Measurements from ENCODE around the gene CFTR. TPM values are rescaled to one million over a fixed set of nuclear protein-coding genes. Genes with fewer than 3 reads are reported as not detected.

Gene CFTR
- total and polyA plus RNA-seq, 9 of the 15 experiments (the other 6 are each of a cell fraction or from before 2014, with no cell fraction given), result 0.20 TPM; not detected in 8

DNA sequence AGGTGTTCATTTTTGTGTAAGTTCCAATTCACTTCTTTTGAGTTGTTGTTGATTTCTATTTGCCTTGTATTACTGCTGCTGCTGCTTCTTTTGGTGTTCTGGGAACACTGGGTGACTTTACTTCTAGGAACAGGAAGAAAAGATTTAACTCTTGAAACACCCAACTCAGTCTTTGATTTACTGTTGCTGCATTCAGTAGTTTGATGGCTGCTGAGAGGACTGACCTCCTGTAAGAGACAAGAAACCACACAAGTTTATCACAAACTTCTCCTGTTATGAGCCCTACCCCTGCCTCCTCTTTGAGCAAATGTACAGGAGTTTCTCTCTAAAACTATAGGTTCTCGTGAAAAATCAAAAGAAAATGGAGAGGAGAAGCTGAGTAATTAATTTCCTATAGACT, 231.7 kb downstream of the CFTR start (continued):
- TF ChIP-seq, protein P1, sequence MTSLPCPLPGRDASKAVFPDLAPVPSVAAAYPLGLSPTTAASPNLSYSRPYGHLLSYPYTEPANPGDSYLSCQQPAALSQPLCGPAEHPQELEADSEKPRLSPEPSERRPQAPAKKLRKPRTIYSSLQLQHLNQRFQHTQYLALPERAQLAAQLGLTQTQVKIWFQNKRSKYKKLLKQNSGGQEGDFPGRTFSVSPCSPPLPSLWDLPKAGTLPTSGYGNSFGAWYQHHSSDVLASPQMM (CRISPR knock-in tag; IDR thresholded peaks at IDR 0.05), result no peak
- no peak for TF ChIP-seq HLTF (IDR thresholded peaks at IDR 0.05)
- no peak for TF ChIP-seq ILF3 (IDR thresholded peaks at IDR 0.05; ENCODE audit: borderline replicate concordance)
- TF ChIP-seq, protein P2, sequence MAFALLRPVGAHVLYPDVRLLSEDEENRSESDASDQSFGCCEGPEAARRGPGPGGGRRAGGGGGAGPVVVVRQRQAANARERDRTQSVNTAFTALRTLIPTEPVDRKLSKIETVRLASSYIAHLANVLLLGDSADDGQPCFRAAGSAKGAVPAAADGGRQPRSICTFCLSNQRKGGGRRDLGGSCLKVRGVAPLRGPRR (CRISPR knock-in tag; IDR thresholded peaks at IDR 0.05), result no peak
- no peak for TF ChIP-seq ZNF76 (CRISPR knock-in tag; IDR thresholded peaks at IDR 0.05; ENCODE audit: borderline replicate concordance)
- TF ChIP-seq NR3C1 (CRISPR knock-in tag; IDR thresholded peaks at IDR 0.05), result no peak
- no peak for TF ChIP-seq KDM4B (IDR thresholded peaks at IDR 0.05; ENCODE audit: borderline replicate concordance in 2 of 2, low read depth in 1 of 2)

DNA sequence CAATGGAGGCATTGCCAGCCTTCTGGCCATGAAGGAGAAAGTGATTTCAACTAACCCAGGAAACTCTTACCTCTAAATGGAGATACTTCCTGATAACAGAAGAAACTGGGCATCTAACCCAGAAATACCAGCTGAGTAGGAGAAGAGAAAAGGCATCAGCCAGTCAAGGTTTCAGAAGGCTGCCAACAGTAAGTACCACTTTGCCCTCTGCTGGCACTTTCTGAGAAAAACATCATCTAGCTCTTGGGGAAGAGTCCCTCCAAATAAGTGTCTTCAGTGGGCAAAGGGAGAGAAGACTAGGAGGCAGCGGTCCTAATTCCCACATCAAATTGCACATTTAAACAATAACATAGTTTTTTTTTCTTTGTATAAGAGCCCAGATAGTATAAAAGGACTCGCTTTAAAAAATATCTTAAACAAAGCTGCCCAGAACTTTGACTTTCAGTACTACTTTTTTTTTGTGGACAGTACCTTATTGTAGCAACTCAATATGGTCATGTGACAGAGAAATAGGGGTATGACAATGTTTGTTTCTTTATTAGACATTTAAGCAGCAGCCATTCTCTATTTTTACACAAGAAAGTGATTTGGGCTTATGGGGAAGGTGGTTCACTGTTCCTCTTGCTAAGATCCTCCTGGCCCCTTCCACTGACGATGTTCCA, 236.1 kb downstream of the CFTR start:
- no peak overlapping the region; the same call in 1 of the 2 replicates for H2AFZ ChIP-seq (ENCODE audit: low read depth, low read length)
- no peak overlapping the region for H3K4me3 ChIP-seq
- WGBS (ENCODE audit: insufficient coverage, low coverage, missing lambda C conversion rate), result 2% methylated on average over 3 of the region's 3 CpGs
- ChIA-PET CTCF (ENCODE audit: low intra/inter-chr PET ratio) (interaction anchor here (0.6 to 0.7 kb wide), 2 partner anchors 242 to 257 kb away, joined by 3 to 5 read pairs; no protein-coding TSS in a partner anchor), POLR2A (interaction anchor here (1.1 kb wide), 1 partner anchor 10 kb away, joined by 3 read pairs; no protein-coding TSS in a partner anchor)
- BruUV-seq (replicated peaks), result no TSS peak
- H3K79me2 ChIP-seq (ENCODE audit: control insufficient read depth, insufficient read depth, low read length), result no peaks in the 10 kb centered on the region
- FAIRE-seq (peak; percentile 73), DNase-seq (ENCODE audit: extremely low read depth in 1 of 4, low spot score in 3 of 4) (peak in 3 of 4 experiments; percentile 29 to 38 (median 31)), ATAC-seq (peak; percentile 75)
- intact Hi-C loops (cut with micrococcal nuclease), result loop anchor here (5.0 to 10.0 kb wide), 2 partner anchors 259 to 311 kb away; no protein-coding TSS in a partner anchor
- no peaks in the 10 kb centered on the region for H3K36me3 ChIP-seq (ENCODE audit: control insufficient read depth, insufficient read depth, low read length)
- no peak overlapping the region for H3K27ac ChIP-seq (ENCODE audit: extremely low read depth, low read depth, low read length)
- no peaks in the 10 kb centered on the region for H3K9me1 ChIP-seq (ENCODE audit: control insufficient read depth, insufficient read depth, low read length)
- in situ Hi-C loops (cut with MboI), result no loop called here
- H4K20me1 ChIP-seq (replicated peaks; ENCODE audit: control insufficient read depth, insufficient read depth, low read length), result no peaks in the 10 kb centered on the region
- H3K9me3 ChIP-seq (replicated peaks; ENCODE audit: control insufficient read depth, insufficient read depth, low read depth, low read length), result no peaks in the 10 kb centered on the region
- H3K27me3 ChIP-seq (ENCODE audit: control insufficient read depth in 2 of 2, insufficient read depth in 2 of 2, low read length in 2 of 2), result peaks cover 0 to 3% of the 10 kb centered on the region in 2 experiments; a peak in 2 of 5 replicates
- no peaks in the 10 kb centered on the region; a peak in 1 of 5 replicates for H3K4me1 ChIP-seq (replicated peaks in 1 of 2; ENCODE audit: control insufficient read depth in 2 of 2, insufficient read depth in 2 of 2, low read length in 2 of 2)
- H3K4me2 ChIP-seq (ENCODE audit: insufficient read depth, low read length), result no peak overlapping the region
- no peak overlapping the region for H3K9ac ChIP-seq (ENCODE audit: insufficient read depth in 1 of 2, low read depth in 2 of 2, low read length in 2 of 2)
- no peak for TF ChIP-seq TBP (optimal IDR thresholded peaks at IDR 0.05; ENCODE audit: low read depth, low read length)
- TF ChIP-seq ESRRB (CRISPR knock-in tag; IDR thresholded peaks at IDR 0.05; ENCODE audit: borderline replicate concordance), result no peak
- TF ChIP-seq RAD21 (CRISPR knock-in tag; conservative IDR thresholded peaks at IDR 0.05 in 1 of 2, IDR thresholded peaks at IDR 0.05 in 1 of 2), result peak; percentile 59 to 60
- TF ChIP-seq, protein P3, sequence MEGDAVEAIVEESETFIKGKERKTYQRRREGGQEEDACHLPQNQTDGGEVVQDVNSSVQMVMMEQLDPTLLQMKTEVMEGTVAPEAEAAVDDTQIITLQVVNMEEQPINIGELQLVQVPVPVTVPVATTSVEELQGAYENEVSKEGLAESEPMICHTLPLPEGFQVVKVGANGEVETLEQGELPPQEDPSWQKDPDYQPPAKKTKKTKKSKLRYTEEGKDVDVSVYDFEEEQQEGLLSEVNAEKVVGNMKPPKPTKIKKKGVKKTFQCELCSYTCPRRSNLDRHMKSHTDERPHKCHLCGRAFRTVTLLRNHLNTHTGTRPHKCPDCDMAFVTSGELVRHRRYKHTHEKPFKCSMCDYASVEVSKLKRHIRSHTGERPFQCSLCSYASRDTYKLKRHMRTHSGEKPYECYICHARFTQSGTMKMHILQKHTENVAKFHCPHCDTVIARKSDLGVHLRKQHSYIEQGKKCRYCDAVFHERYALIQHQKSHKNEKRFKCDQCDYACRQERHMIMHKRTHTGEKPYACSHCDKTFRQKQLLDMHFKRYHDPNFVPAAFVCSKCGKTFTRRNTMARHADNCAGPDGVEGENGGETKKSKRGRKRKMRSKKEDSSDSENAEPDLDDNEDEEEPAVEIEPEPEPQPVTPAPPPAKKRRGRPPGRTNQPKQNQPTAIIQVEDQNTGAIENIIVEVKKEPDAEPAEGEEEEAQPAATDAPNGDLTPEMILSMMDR (IDR thresholded peaks at IDR 0.05 in 2 of 3, conservative IDR thresholded peaks at IDR 0.05 in 1 of 3; ENCODE audit: insufficient read depth in 2 of 3, low read depth in 1 of 3, low read length in 3 of 3), result peak; percentile 38 to 63 (median 47)
- TF ChIP-seq ZFX (CRISPR knock-in tag; IDR thresholded peaks at IDR 0.05), result no peak
- TF ChIP-seq PHF20 (IDR thresholded peaks at IDR 0.05; ENCODE audit: partially characterized antibody), result no peak
- TF ChIP-seq POLR2A (conservative IDR thresholded peaks at IDR 0.05), result no peak
- TF ChIP-seq CHD1 (IDR thresholded peaks at IDR 0.05; ENCODE audit: low read length), result no peak
- TF ChIP-seq, protein P4, sequence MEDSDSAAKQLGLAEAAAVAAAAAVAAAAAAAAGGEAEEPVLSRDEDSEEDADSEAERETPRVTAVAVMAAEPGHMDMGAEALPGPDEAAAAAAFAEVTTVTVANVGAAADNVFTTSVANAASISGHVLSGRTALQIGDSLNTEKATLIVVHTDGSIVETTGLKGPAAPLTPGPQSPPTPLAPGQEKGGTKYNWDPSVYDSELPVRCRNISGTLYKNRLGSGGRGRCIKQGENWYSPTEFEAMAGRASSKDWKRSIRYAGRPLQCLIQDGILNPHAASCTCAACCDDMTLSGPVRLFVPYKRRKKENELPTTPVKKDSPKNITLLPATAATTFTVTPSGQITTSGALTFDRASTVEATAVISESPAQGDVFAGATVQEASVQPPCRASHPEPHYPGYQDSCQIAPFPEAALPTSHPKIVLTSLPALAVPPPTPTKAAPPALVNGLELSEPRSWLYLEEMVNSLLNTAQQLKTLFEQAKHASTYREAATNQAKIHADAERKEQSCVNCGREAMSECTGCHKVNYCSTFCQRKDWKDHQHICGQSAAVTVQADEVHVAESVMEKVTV (CRISPR knock-in tag; IDR thresholded peaks at IDR 0.05), result peak; percentile 50
